MM.1S (cell line): Measurements from ENCODE around the gene DMGDH.

ENCODE experiments used
- DNase-seq: peaks from one replicate; pipeline ENCODE4 v3.0.0-alpha.2; 2015
- H2AFZ ChIP-seq: fragments of 300-600 bp; sonication (generic); 2 replicates; pipeline ENCODE4 v1.6.0; 2016; ENCODE audit warnings: antibody characterized with exemption, low read length
- H3F3A ChIP-seq: fragments of 300-600 bp; sonication (generic); 2 replicates; pipeline ENCODE4 v1.6.1; 2016; ENCODE audit warnings: mild to moderate bottlenecking, antibody characterized with exemption, low read length, moderate library complexity, mixed read lengths; ENCODE audit not compliant: insufficient read depth
- H3K27ac ChIP-seq: fragments of 300-600 bp; sonication (generic); 2 replicates; pipeline ENCODE4 v1.5.1; 2016; ENCODE audit warnings: mild to moderate bottlenecking, low read length
- H3K27me3 ChIP-seq: fragments of 300-600 bp; sonication (generic); replicated peaks from 2 replicates; pipeline ENCODE4 v1.6.0; 2016; ENCODE audit warnings: low read length; ENCODE audit not compliant: insufficient read depth
- H3K36me3 ChIP-seq: fragments of 300-600 bp; sonication (generic); replicated peaks from 2 replicates; pipeline ENCODE4 v1.6.1; 2016; ENCODE audit warnings: mild to moderate bottlenecking, low read length, mixed read lengths; ENCODE audit not compliant: insufficient read depth
- H3K4me1 ChIP-seq: fragments of 300-600 bp; sonication (generic); 2 replicates; pipeline ENCODE4 v1.6.1; 2016; ENCODE audit warnings: low read length, mixed read lengths
- H3K4me2 ChIP-seq: fragments of 300-600 bp; sonication (generic); 2 replicates; pipeline ENCODE4 v1.6.0; 2016; ENCODE audit warnings: low read depth, low read length
- H3K4me3 ChIP-seq: fragments of 300-600 bp; sonication (generic); 2 replicates; pipeline ENCODE4 v1.5.1; 2016; ENCODE audit warnings: low read length, mixed read lengths
- H3K79me2 ChIP-seq: fragments of 300-600 bp; sonication (generic); 2 replicates; pipeline ENCODE4 v1.6.1; 2016; ENCODE audit warnings: mixed run types, low read length, mixed read lengths
- H3K9ac ChIP-seq: fragments of 300-600 bp; sonication (generic); 2 replicates; pipeline ENCODE4 v1.6.1; 2016; ENCODE audit warnings: low read length, mixed read lengths
- H3K9me2 ChIP-seq: fragments of 300-600 bp; sonication (generic); replicated peaks from 2 replicates; pipeline ENCODE4 v1.6.1; 2016; ENCODE audit warnings: mild to moderate bottlenecking, low read length, mixed read lengths; ENCODE audit not compliant: insufficient read depth
- H3K9me3 ChIP-seq: fragments of 300-600 bp; sonication (generic); replicated peaks from 2 replicates; pipeline ENCODE4 v1.6.1; 2016; ENCODE audit warnings: mild to moderate bottlenecking, low read length, mixed read lengths; ENCODE audit not compliant: insufficient read depth
- H4K20me1 ChIP-seq: fragments of 300-600 bp; sonication (generic); 2 replicates; pipeline ENCODE4 v1.6.1; 2016; ENCODE audit warnings: mild to moderate bottlenecking, low read length, moderate library complexity, mixed read lengths; ENCODE audit not compliant: insufficient read depth
- CTCF ChIP-seq: fragments of 300-600 bp; sonication (generic); IDR thresholded peaks from 2 replicates; pipeline ENCODE4 v1.5.1; 2016; ENCODE audit warnings: antibody characterized with exemption, low read length, mixed read lengths
- EZH2 ChIP-seq: fragments of 300-600 bp; sonication (generic); optimal IDR thresholded peaks from 2 replicates; pipeline ENCODE3; 2017; ENCODE audit warnings: low read depth, mild to moderate bottlenecking, antibody characterized with exemption, low read length, mixed read lengths
- EZH2phosphoT487 ChIP-seq: fragments of 300-600 bp; sonication (generic); IDR thresholded peaks from 2 replicates; pipeline ENCODE4 v1.6.1; 2018; ENCODE audit warnings: antibody characterized with exemption, low read length

Gene DMGDH

GRCh38 chr5:79005936-79006631, 63.4 kb downstream of the DMGDH start:
- no peaks in the 10 kb centered on the region for H3K9me2 ChIP-seq
- no peak overlapping the region for H3K4me2 ChIP-seq
- no peak overlapping the region for H3K4me3 ChIP-seq
- DNase-seq, result no peak
- H4K20me1 ChIP-seq, result no peaks in the 10 kb centered on the region
- H3K27ac ChIP-seq, result no peak overlapping the region
- no peak overlapping the region for H3K9ac ChIP-seq
- H3K9me3 ChIP-seq, result no peaks in the 10 kb centered on the region
- no peaks in the 10 kb centered on the region for H3F3A ChIP-seq
- H3K4me1 ChIP-seq, result no peaks in the 10 kb centered on the region
- H2AFZ ChIP-seq, result no peak overlapping the region
- no peaks in the 10 kb centered on the region for H3K36me3 ChIP-seq
- no peaks in the 10 kb centered on the region for H3K27me3 ChIP-seq
- H3K79me2 ChIP-seq, result no peaks in the 10 kb centered on the region
- TF ChIP-seq EZH2phosphoT487 (no peak), EZH2 (no peak), CTCF (no peak)

- Histone ChIP-seq H3K27me3 (no peaks in the 10 kb centered on the region), H3K27ac (no peak overlapping the region), H3K9me3 (no peaks in the 10 kb centered on the region), H3K4me2 (no peak overlapping the region), H3K79me2 (no peaks in the 10 kb centered on the region), H3K4me1 (no peaks in the 10 kb centered on the region), H3K36me3 (no peaks in the 10 kb centered on the region), H3F3A (no peaks in the 10 kb centered on the region), H4K20me1 (no peaks in the 10 kb centered on the region), H3K9me2 (no peaks in the 10 kb centered on the region), H3K9ac (no peak overlapping the region), H3K4me3 (no peak overlapping the region), H2AFZ (no peak overlapping the region)
- DNase-seq, result no peak
- no peak for TF ChIP-seq EZH2
Measured at GRCh38 chr5:79005151-79005550, 64.3 kb downstream of the DMGDH start.

- Histone ChIP-seq H3K36me3 (no peaks in the 10 kb centered on the region), H3K27ac (no peak overlapping the region), H3K4me1 (no peaks in the 10 kb centered on the region), H3F3A (no peaks in the 10 kb centered on the region), H3K4me2 (no peak overlapping the region), H3K9ac (no peak overlapping the region), H3K4me3 (no peak overlapping the region), H2AFZ (no peak overlapping the region), H3K79me2 (no peaks in the 10 kb centered on the region), H3K9me3 (no peaks in the 10 kb centered on the region), H3K27me3 (no peaks in the 10 kb centered on the region), H4K20me1 (no peaks in the 10 kb centered on the region), H3K9me2 (no peaks in the 10 kb centered on the region)
- no peak for DNase-seq
- TF ChIP-seq EZH2, result no peak
- TF ChIP-seq EZH2phosphoT487, result no peak
- TF ChIP-seq CTCF, result no peak
Measured at GRCh38 chr5:79002374-79002773, 67.1 kb downstream of the DMGDH start.

GRCh38 chr5:79001471-79001870, 68.0 kb downstream of the DMGDH start:
- no peaks in the 10 kb centered on the region for H3K36me3 ChIP-seq
- no peaks in the 10 kb centered on the region for H3K4me1 ChIP-seq
- H4K20me1 ChIP-seq, result no peaks in the 10 kb centered on the region
- H3K9me2 ChIP-seq, result no peaks in the 10 kb centered on the region
- H3K9me3 ChIP-seq, result no peaks in the 10 kb centered on the region
- no peak for TF ChIP-seq CTCF
- no peak for TF ChIP-seq EZH2
- no peak for TF ChIP-seq EZH2phosphoT487
- H2AFZ ChIP-seq, result no peak overlapping the region
- no peaks in the 10 kb centered on the region for H3K27me3 ChIP-seq
- H3K4me3 ChIP-seq, result no peak overlapping the region
- no peak overlapping the region for H3K27ac ChIP-seq
- no peak for DNase-seq
- no peak overlapping the region for H3K9ac ChIP-seq
- H3F3A ChIP-seq, result no peaks in the 10 kb centered on the region
- H3K4me2 ChIP-seq, result no peak overlapping the region
- H3K79me2 ChIP-seq, result no peaks in the 10 kb centered on the region
